Hippocampal formation (tissue), 2 donors: ENCODE measurements around the gene SYNGR2.

ENCODE experiments used
- DNase-seq, 2 donors: peaks; one replicate each; lab custom pipeline; 2025; lab: John Stamatoyannopoulos, UW

SYNGR2 gene, protein sequence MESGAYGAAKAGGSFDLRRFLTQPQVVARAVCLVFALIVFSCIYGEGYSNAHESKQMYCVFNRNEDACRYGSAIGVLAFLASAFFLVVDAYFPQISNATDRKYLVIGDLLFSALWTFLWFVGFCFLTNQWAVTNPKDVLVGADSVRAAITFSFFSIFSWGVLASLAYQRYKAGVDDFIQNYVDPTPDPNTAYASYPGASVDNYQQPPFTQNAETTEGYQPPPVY

DNA sequence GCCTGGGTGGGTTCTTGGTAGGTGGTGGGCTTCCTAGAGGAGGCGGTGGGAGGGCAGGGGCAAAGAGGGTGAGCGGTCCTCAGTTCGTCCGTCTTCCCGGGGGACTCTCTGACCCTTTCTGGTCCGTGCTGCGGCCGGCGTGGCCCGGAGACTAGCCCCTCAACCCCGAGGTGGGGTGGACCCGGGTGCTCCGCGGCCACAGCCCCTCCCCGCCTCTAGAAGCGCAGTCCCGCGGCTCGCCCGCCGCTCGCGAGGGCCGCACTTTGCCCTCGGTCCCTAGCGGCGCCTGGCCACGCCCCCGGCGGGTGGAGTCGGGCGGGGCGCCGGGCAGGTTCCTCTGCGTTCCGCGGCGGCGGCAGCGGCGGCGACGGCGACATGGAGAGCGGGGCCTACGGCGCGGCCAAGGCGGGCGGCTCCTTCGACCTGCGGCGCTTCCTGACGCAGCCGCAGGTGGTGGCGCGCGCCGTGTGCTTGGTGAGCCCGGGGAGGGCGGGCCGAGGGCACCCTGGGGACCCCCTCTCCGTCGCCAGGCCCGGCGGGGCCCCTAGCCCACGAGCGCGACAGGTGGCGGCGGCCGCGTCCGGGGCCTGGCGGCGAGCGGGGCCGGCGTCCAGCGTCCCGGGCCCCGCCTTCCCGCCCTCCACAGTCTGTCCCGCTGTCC is at the start of gene SYNGR2:
SYNGR2 (plus strand) TSS at position 340 of the 661 bp plus-strand sequence; CDS start at position 376, 36 bp downstream.
- peak; percentile 35 to 57 for DNase-seq

DNA sequence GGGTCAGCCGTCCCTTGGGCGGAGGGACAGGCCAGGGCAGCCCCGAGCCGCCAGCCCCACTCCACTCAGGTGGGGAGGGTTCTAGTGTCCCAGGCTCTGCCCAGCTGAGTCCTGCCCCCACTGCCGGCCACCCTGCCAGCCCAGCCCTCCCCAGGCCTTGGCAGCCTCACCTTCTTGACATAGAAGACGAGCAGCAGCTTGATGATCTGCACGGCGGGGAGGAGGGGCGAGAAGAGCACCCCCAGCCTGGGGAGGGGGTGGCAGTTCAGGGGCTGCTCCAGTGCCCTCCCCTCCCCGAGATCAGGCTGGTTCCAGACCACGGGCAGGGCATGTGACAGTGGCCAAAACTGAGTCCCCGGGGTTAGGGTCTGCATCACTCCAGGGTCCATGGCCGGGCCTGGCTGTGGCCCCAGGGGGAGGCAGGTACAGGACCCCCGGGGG is 49.6 kb upstream of the SYNGR2 start:
- DNase-seq = no peak

DNA sequence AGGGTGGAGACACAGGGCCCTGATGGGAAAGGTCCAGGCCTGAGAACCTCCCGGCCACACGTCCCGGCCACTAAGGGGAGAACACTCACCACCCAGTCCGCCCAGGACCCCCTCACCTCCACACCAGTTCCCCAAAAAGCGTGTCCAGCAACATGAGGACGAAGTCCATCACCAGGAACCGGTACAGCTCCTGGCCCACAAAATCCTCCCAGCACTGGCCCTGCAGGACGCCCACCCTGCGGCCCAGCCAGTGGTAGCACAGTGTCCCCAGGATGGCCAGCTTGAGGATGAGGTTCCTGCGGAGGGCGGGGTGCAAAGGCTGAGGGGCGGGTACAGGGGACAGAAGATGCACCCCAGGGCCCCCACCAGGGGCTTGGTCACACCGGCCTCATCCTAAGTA is 47.8 kb upstream of the SYNGR2 start:
- no peak for DNase-seq

DNA sequence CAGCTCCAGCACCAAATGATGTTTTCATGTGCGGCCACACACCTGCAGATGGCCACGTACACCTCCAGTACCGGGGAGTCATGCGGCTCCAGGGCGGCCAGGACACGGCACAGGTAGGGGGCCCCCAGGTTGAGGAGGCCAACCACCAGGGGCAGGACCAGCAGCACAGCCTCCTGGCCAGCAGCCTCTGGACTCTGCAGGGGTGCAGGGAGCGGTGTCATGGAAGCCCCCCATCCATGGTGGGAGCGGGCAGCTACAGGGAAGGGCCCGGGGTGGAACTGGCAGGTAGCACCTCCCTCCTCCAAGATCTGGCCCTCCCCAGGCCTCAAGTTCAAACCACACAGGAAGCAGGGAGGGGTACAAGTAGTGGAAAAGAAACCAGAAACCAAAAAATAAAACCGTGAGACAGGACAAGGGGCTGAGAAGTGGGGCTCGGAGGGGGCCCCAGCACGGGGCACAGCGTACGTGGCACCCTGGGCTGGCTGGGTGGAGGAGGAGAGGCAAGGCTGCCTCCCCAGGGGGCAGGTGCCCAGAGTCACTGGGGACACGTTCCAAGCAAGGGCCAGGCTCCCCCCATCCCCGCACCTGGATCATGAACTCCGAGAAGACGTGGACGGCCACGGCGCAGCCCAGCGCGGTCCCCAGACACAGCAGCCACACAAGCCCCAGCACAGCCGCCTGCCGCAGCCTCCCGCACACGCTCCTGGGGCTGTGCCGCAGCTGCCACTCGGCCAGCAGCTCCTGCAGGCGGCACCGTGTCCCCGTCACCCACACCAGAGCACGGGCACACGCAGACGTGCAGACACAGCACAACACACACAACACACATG is 47.2 kb upstream of the SYNGR2 start:
- no peak for DNase-seq

DNA sequence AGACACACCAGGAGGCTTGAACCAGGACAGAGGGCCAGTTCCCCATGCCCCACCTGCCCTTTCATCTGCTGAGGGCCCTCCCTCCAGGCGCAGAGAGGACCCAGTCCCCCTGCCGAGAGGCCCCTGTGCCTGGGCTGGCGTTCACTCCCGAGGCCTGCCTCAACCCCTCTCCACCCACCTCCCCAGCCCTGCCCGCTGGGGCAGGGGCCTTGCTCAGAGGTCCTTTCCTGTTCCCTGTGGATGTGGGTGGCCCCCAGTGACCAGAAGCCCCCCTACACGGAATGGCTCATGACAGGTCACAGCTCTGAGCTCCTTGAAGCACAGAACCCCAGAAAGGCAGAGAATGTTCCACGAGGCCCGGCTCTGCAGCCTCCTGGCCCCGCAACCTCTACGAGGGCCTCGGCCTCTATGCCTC is 46.6 kb upstream of the SYNGR2 start:
- DNase-seq = no peak

DNA sequence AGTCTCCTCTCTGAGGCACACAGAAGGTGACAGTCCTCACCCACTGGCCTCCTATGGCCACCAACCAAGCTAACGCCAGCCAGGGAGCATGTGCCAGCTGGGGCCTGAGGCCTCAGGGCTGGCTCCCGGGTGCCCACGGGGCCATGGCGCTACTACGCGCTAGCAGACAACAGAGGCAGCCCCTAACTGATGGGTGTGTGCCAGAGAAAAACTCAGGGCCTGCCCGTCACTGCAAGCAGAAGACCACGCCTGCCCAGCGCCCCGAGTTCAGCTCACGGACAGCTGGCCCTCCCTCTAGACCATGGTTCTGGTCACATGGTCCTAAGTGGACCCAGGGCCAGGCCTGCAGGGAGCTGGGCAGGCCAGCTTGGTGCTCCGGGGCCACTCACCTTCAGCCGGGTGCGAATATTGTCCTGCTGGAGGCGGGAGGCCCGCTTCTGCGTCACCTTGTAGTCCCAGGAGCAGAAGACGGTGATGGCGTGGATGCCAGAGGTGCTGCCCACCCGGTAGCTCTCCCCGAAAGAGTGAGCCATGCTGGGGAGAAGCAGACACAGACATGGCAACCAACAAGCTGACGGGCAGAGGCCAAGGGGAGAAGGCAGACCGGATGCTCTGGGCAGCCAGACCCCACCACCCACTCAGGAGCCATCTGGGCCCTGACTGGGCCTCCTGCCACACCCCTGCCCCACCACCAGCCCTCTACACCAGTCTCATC is 46.0 kb upstream of the SYNGR2 start:
- DNase-seq = no peak

DNA sequence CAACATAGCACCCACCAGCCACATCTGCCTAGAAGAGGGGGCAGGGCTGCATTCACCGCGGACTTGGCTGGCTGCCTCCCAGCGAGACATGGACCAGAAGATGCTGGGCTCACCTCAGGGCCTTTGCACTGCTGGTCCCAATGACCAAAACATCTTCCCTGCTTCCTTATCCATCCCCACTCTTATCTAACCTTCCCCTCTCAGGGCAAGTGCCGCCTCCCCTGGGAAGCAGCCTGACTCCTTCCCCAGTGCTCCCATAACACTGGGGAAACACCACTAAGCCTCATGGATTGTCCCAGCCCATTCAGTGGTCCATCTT is 45.5 kb upstream of the SYNGR2 start:
- no peak for DNase-seq

DNA sequence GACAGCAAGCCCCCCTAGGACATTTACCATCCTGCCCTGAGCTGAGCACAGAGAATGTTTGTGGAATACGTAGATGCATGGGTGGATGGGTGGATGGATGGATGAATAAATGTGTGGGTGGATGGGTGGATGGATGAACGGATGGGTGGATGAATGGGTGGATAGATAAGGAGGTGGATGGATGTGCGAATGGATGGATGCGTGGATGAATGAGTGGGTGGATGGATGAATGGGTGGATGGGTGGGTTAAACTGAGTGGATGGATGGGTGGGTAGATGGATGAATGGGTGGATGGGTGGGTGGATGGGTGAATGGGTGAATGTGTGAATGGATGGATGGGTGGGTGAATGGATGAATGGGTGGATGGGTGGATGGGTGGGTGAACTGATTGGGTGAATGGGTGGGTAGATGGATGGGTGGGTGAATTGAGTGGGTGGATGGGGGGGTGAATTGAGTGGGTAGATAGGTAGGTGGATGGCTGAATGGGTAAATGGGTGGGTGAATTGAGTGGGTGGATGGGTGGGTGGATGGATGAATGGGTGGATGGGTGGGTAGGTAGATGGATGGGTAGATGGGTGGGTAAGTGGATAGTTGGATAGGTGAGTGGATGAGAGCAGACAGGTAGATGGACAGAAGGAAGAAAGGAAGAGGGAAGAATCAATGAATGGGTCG is 45.0 kb upstream of the SYNGR2 start:
- DNase-seq = no peak

DNA sequence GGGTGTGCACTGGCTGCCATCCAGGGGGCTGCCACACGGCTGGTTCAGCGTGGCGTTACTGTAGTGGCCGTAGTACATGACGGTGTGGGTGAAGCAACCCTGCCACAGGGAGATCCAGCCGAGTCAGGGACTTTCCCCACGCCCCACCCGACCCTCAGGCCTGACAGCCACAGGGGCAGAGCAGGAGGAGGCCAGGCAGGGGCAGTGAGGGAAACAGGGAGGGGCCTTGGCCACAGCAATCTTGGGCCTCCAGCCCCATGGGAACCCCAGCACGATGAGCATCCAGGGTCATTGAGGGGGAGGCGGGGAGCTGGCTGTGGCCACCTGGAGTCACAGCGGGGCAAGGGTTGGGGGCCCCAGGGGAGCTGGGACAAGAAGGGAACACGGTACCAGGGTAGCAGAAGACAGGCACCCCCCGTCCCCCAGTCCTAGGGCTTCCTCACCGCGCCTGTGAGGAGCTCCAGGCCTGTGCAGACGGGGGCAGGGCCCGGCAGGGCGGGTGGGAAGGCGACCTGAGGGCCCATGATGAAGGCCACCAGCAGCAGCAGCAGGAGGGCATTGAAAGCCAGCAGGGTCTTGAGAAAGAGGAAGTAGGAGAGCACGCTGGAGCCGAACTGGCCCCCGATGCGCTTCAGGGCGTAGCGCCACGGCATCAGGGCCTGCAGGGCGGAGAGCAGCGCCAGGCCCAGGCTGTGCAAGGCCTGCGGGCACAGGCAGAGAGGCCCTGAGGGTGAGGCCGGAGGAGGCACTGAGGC is 44.1 kb upstream of the SYNGR2 start:
- no peak for DNase-seq

DNA sequence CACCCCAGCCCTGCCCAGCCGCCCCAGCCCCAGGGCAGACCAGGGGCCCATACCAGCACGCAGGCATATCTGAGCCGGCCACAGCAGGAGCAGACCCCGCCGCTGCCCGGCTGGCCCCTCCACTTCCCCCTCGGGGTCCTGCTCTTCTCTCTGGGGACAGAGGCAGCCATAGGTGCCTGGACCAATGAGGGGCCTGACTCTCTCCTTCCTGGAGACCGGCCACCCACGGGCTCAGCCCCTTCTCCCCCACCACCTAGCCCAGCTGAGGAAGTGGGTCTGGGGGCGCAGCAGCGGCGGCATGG is 43.6 kb upstream of the SYNGR2 start:
- no peak for DNase-seq

DNA sequence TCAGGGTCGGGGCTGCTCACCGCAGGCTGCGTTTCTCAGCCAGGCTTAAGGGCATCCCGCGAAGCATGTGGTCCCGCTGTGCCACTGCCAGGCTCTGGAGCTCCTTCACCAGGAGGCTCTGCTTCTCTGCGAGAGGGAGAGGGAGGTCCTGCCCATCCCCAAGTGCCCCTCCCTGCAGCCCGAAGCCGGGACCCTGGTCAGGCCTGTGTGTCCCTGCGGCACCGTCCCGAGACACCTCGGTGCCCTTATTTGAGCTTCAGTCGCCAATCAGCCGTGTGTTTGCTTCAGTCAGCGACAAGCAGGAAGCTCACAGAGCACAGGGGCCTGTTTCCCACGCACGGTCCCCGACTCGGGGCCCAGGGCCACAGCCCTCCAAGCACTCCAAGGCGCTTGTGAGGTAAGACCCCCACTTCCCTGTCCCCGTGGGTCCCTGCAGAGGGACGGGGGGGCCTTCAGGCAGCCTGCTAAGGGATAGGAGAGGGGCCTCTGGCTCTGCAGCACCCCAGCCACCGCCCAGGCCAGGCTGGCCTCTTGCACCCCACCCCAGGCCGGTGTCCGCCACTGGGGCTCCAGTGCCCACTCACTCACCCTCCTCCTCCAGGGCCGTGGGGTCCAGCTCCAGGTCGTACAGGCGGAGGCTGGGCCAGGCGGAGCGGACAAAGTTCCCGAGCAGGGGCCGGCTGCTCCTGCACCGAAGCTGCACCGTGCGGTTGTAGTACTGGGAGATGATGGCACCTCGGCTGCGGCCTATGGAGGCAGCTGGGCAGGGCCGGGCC is 43.1 kb upstream of the SYNGR2 start:
- no peak for DNase-seq

DNA sequence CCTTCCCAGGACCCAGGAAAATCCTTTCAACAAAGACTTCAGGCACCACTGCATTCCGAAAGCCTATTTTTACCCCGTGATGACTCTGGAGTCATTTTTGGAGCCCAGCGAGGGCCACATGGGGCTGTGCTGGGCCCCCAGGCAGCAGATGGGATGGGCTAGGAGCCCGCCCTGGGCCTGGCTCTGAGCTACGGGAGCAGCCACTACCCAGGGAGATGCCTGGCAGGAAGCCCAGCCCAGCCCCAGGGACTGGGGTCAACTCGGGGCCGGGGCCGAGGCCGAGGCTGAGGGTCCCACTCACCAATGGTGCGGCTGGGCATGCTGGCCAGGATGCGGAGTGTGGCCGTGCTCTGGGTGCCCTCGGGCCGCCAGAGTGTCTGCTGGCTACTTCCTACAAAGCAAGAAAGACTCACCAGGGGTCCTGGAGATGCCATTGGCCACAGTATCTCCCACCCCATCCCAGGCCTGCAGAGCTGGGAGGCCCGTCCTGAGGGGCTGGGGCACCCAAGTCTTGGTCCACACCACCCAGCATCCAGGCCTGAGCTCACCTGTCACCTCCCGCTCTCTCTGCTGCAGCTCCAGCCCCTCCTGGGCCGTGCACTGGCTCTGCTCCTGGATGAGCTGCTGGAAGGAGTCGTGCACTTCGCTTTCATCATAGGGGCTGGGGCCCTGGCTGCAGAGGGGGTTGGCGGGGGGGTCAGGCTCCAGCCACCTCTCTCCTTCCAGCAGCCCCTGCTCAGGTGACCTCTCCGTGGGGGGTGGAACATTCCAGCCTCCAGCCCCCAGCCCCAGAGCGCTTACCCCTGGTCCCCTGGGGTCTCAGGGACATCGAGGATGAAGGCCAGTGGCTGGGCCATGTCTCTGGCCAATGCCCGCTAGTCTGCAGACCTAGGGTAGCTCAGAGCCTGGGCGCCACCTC is 42.1 kb upstream of the SYNGR2 start:
- no peak for DNase-seq

DNA sequence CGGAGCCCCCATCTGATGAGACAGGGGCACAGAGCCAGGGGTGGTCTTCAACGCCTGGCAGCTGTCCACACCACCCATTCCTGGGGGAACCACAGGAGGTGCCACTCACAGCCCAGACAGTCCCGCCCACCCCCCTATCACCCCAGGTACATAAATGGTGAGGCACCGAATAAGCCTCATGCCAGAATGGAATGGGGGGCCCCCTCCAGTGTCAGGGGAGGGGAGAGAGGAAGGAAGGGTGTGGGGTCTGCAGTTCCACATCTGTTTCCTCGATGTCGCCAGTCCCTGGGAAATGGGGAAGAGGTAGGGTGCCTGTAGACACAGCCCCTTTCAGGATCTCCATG is 41.5 kb upstream of the SYNGR2 start:
- no peak for DNase-seq

DNA sequence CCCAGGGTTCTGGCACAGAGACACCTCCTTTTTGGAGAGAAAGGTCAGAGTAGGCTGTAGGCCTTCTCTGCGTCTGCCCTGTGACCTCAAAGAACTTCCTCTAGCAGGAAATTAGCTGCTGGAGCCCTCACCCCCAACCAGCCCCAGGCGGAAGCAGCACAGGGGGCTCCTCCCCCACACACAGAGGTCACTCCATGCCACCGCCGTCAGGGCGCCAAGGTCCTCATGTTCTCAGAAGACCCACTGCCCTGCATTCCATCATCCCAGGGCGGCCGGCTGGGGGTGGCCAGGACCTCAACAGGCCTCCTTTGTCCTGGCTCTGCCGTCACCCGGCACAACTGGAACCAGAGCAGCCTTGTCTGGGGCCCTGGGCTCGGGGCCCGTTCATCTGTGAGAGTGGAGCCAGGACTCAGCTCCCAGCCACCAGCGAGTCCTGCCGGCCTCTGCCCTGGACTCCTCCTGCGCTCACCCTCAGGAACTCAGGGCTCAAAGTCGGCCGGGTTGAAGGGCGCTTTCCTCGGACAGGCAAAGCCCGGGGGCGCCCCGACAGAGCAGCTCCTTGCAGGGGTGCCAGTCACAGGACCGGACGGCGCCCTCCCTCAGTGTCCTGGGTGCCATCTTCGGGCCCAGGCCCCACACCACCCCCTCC is 41.0 kb upstream of the SYNGR2 start:
- peak; percentile 85 to 86 for DNase-seq

DNA sequence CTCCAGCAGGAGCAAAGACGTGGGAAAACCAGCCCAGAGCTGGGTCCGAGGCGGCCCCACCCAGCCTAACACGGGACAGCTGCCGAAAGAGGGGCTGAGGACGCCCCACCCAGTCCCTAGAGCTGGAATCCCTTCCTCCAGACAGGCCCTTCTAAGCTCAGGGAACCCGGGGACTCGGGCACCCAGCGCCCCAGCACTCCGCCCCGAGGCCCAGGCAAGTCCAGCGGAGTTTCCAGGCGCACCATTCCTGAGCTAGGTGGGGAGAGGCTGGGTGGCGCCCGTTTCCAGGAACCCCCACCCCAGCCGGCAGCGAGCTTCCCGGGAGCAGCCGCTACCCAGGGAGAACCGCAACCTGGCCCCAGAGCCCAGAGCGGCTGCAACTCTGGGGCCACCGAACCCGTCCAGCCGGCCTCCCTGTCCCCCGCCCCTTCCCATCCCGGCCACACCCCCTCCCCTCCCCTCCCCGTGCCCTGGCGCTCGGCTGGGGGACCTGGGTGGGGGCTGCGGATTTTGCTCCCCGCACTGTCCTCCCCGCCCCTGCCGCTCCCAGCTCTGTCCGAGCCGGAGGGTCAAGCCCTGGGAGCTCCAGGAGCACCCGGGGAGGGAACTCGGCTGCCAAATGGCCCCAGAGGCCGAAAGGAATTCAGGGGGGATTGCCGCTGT is 40.4 kb upstream of the SYNGR2 start:
- DNase-seq = peak in 1 of 2 donors; percentile 62

DNA sequence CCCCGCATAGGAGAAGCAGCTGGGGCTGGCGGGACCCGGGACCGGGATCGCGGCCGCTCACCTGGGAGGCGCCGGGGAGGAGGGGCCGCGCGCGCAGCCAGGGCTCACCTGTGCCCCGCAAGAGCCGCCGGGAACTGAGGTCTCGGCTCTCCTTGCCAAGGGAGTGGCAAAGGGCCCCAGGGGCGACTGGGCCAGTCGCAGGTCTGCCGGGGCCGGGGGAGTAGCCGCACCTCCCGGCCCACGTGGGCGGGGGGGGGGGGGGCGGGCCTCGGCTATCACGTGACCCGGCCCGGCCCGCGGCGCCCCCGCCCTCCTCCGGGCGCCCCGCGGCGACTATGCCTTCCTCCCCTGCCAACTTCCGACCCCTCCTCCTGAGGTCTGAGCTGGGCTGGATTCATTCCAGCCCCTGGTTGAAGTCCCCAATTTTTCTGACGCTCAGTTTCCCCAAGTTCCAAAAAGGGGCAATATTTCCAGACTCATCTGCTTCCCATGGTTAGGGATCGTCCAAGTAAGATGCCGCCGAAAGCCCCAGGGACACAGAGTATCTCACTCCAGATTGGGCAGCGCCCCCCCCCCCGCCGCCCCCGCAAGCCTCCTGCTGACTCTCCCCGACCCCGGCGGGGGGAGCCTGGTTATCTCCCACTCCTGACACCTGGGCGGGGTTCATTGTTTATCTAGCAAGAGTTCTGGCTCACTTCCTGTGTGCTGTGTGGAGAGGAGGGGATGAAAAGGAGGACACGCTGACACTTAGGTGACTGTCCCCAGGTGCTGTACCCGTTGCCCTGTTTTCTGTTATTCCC is 39.6 kb upstream of the SYNGR2 start, which contains the start of gene TMC6:
TMC6 (minus strand) TSS at position 205 of the 800 bp plus-strand sequence. CDS start 1,923 bp downstream, outside the sequence.
- peak; percentile 25 to 61 for DNase-seq

DNA sequence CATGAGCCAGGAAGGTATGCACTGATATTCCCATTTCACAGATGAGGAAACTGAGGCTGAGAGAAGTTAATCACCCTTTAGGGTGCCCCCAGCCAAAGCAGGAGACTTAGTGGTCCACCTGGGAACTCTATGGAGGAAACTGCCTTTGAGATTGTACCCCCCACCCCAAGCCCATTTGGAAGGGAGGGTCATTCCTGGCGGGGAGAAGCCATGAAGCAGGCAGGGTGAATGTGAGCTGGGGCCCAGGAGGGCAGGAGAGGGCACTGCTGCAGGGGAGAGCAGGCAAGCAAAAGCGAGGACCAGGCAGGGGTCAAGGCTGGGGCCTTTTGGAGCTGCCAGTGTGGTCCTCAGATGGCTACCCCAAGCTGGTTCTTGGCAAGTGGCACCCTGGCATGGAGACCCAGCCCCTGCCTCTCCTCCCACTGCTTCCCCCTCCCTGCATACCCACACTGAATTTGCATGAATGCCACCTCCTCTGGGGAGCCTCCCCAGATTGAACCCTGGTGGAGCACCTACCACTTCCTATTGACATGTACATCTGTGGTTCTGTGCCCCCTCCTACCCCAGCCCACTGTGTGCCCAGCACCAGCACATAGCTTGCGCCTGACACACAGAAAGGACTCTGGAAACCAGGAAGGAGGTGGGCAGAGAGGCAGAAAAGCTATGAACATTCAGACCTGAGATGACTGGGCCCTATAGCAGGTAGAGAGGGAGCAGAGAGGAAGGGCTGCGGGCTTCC is 38.9 kb upstream of the SYNGR2 start:
- DNase-seq = no peak
